NCI-H146 treated with DMSO at 0.1 percent for 48 hours (cell line): Measurements from ENCODE around the gene SLC2A13.

ENCODE experiments used
- DNase-seq: peaks from one replicate; lab custom pipeline; 2025; ENCODE audit not compliant: unreplicated experiment; lab: John Stamatoyannopoulos, UW

Gene SLC2A13

DNA sequence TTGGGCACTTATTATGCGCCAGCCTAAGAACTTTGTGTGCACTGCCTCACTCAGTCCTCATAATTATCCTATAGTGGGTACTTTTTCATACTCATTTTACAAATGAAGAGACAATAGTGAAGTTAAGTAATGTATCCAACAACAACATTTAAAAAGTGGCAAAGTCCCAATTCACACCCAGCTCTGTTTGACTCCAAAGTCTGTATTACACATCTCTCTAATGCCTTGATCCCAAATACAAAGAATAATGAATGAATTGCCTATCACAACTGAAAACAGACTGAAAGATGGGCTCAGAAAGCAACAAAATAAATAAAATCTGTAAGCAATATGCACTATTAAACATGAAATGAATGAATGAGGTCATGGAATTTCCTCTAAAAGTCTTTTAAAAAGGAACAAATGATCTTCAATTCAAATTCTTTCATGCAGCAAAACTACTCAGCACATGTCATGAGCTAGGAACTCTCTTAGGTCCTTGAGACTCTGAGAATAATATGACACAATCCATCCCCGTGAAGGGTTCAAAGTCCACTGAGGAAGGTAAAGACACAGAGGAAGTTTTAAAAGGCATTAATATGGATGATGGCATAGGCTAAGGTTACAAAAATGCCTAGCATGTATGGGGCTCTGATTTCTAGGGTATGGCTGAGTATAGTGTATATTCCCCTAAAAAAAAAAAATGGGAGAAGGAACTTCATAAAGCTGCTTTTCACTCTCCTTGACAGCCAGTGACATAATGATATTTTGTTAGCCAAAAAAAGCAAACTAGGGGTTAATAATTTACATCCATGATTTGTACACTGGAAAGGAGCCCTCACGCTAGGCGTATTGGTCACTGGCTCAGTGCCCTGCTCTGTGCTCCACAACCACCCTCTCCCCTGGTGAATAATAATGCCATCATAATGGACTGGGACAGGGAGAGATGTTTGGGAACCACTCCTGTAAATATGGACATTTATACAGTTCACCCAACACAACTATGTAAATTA, 103.4 kb downstream of the SLC2A13 start:
- DNase-seq: no peak

GRCh38 chr12:40001406-40001805, 104.5 kb downstream of the SLC2A13 start:
- no peak for DNase-seq

GRCh38 chr12:40000884-40001283, 105.0 kb downstream of the SLC2A13 start:
- DNase-seq: no peak

DNA sequence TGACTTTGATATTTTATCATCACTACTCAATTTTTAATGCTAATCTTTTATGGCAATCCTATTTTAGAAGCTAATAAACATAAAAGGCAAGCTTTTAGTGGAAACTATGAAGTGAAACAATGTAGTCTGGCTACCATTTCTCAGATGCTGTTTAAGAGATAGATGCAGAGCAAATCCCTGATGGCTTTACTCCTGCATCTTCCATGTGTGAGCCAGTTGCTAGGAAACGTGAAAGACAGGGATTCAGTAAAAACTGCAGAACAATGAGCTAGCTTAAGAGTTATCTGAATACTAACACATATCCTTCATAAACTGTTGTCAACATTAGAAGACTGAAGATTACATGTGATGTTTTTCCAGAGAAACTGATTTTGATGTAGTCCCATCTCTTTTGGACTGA, 112.6 kb downstream of the SLC2A13 start:
- no peak for DNase-seq

- DNase-seq: no peak
These were observed 115.5 kb downstream of the SLC2A13 start for GRCh38 chr12:39990122-39991101.

GRCh38 chr12:39989501-39989900, 116.4 kb downstream of the SLC2A13 start:
- no peak for DNase-seq

DNA sequence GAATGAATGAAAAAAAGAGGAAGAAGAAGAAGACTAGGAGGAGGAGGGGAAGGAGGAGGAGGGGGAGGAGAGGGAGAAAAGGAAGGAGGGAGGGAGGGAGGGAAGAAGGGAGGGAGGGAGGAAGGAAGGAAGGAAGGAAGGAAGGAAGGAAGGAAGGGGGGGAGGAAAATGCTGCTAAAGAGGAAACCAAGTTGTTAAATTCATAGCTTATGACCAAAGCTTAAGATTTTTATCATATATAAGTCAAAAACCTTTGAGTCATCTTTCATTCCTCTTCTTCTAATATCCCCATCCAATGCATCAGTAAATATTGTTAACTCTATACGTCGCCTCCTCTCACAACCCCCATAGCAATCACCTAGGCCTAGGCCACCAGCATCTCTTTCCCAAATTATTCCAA, 117.3 kb downstream of the SLC2A13 start:
- DNase-seq: no peak

GRCh38 chr12:39986674-39987073, 119.2 kb downstream of the SLC2A13 start:
- DNase-seq: no peak

DNA sequence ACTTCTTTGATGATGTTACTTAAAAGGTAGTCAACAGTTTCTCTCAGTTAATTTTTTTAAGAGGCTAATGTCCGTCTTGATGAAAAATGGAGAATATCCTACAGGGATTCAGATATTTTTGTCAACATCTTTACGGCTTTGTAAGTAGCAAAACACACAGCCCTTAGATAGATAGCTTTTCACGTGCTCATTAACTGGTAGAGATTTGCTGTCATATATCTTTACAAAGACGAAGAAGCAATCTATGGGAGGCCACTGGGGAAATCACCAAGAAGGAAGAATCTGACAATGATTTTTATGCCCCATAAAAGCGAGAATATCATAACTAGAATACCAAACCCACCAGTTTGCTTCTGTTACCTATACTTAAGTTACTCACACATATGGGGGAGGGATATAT, 121.2 kb downstream of the SLC2A13 start:
- no peak for DNase-seq

DNA sequence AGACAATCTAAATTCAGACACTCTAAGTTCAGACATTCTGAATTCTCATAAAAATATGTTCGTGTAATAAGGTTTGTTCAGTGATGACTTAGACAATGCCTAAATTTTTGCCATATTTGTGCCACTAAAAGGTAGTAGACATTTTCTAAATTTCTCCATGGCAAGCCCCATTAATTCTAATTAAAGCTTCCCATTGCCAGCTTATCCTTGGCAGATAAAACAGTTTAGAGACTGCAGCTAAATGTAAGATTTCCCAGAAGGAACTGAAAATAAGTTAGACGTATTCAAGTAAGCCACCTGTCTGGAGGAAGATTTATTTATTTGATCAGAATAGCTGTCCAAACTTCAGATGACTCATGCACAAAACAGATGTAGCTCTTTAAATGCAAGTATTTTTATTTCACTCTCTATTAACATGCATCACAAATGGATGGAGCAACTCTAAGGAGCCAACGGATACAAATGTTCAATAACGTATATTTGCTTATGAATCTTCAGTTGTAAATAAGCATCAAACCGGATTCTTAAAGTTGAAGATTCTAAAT, 130.4 kb downstream of the SLC2A13 start:
- DNase-seq: no peak

- no peak for DNase-seq
These were observed 133.8 kb downstream of the SLC2A13 start for GRCh38 chr12:39972119-39972518.

DNA sequence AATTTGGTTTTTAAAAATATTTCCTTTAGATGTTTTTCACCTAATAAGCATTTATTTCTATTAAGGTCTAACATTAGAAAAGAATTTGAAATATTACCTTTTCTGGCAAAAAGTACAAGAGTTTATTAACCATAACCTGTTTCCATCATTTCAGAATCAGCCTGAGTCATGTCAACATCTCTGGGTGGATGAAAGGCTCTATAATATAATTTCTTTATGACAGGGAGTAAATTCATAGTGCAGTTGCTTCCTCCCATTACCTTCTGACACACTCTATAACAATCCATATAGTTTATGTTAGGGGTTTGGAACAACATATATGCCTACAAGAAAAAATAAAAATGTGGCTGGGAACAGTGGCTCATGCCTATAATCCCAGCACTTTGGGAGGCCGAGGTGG, 134.5 kb downstream of the SLC2A13 start:
- no peak for DNase-seq

DNA sequence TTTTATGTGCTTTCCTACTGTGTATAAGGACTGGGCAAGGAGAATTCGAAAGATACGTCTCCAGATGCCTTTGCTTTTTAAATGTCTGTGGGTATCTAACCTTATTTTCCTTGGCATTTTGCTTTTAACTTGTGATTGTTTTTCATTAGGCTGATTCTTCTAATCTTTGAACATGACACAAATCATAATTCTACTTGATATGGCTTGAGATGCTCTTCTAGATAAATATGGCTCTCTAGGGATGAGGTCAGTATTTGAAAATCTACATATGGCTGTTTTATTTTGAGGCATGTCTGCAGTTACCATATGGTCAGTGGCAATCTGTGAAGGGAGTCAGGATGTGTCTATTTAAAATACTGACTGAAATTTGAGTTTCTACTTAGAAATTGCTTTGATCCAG, 139.2 kb downstream of the SLC2A13 start:
- DNase-seq: no peak

GRCh38 chr12:39966256-39966655, 139.6 kb downstream of the SLC2A13 start:
- no peak for DNase-seq

GRCh38 chr12:39959467-39959866, 146.4 kb downstream of the SLC2A13 start:
- no peak for DNase-seq

- no peak for DNase-seq
These were observed 146.8 kb downstream of the SLC2A13 start for GRCh38 chr12:39959031-39959430.

- DNase-seq: no peak
These were observed 147.5 kb downstream of the SLC2A13 start for GRCh38 chr12:39958377-39958776.

DNA sequence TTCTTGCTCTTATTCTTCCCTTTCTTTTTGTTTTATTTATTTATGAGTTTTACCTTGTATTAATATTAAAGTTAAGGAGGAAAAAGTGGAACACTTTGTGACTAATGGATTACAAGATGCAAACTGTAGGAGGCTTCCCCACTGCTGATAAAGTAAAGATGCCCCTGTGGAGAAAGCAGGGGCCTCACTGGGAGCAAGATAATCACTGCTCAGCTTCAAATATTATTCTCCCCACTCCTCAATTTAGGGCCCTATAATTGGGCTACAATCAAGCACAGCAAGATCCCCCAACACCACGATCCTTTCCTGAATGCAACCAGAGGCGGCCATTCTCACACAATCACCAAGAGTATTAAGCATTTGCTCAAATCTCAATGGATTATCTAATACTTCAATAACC, 149.2 kb downstream of the SLC2A13 start:
- no peak for DNase-seq

- no peak for DNase-seq
These were observed 159.3 kb downstream of the SLC2A13 start for GRCh38 chr12:39946361-39947280.

DNA sequence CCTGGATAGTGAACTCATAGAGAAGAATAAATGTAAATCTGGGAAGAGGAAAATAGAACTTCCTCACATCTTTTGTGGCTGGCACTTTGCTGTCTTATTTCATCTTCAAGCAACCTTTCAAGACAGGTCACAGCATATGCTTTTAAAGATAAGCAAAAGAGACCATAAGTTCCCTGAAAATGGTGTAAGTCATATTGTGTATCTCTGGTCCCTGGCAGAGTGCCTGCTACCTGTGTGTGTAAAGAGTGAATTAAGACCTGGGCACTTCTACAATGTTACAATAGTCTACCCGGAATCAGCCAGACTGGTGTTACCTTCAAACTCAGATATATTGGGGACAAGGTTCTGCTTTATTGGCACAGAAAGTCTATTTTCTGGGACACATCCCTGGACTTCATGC, 168.8 kb downstream of the SLC2A13 start:
- DNase-seq: no peak
